GM21529 (cell line): ENCODE measurements around the gene CDK13.
"Not testable (repeated sequence)": the region's sequence is repeated elsewhere in the genome, so short reads cannot be mapped to it uniquely, and the experiment has no call there.

Source experiments
- ATAC-seq: cut with Tn5 transposase; IDR thresholded peaks from one replicate; pipeline ENCODE4 v1.9.1; 2021; ENCODE audit not compliant: unreplicated experiment

The CDK13 gene

GRCh38 chr7:40145596-40146130 lies 195.6 kb downstream of the CDK13 start:
- ATAC-seq: not testable (repeated sequence)

- ATAC-seq: no peak
These were observed 197.6 kb downstream of the CDK13 start for GRCh38 chr7:40147371-40148246.

- ATAC-seq: not testable (repeated sequence)
These were observed 198.2 kb downstream of the CDK13 start for GRCh38 chr7:40148247-40148580.

- no peak for ATAC-seq
These were observed 198.6 kb downstream of the CDK13 start for GRCh38 chr7:40148671-40149070.
